T-cell (primary cell): ENCODE measurements around the gene SULT1C4. TPM values are rescaled to one million over a fixed set of nuclear protein-coding genes. Genes with fewer than 3 reads are reported as not detected.

Source experiments
- ATAC-seq, 4 experiments: fragments of 200-7000 bp in 3 of 4; fragments of 150-1000 bp in 1 of 4; cut with Tn5 transposase; replicated peaks in 1 of 4; 1 replicate in 3 of 4; 2 replicates in 1 of 4; pipeline ENCODE4 v1.10.0; 2021; ENCODE audit warnings: moderate library complexity in 3 of 4, mild to moderate bottlenecking in 2 of 4, moderate number of reproducible peaks in 1 of 4
- CTCF ChIA-PET, 2 donors: fragments of 300-600 bp; sonication (Branson Sonifier 250); formaldehyde crosslinking; loops; one replicate each; lab custom pipeline; 2022; ENCODE audit warnings: antibody characterized with exemption in 2 of 2; lab: Charles Lee
- POLR2A ChIA-PET, 2 donors: fragments of 300-600 bp; sonication (Branson Sonifier 250); formaldehyde crosslinking; loops; one replicate each; lab custom pipeline; 2022; ENCODE audit warnings: antibody characterized with exemption in 2 of 2; lab: Charles Lee
- DNase-seq, 35 experiments: peaks; one replicate each; pipeline versions ENCODE4 v3.0.0 to v3.0.0-alpha.2; 2013 to 2023
- H3K27ac ChIP-seq: one replicate; pipeline ENCODE4 v1.5.1; 2013; ENCODE audit warnings: low read length
- H3K27me3 ChIP-seq, 2 experiments: replicated peaks in 1 of 2; 1 replicate in 1 of 2; 2 replicates in 1 of 2; pipeline versions ENCODE4 v1.6.1 to v1.7.0; 2013; ENCODE audit warnings: low read length in 1 of 2, mixed read lengths in 1 of 2; ENCODE audit not compliant: control insufficient read depth in 2 of 2, insufficient read depth in 2 of 2; ENCODE audit errors: extremely low read depth in 1 of 2
- H3K36me3 ChIP-seq, 2 donors: 1 replicate in 1 of 2; 2 replicates in 1 of 2; pipeline versions ENCODE4 v1.6.1 to v1.7.0; 2013; ENCODE audit warnings: low read length in 1 of 2; ENCODE audit not compliant: control insufficient read depth in 2 of 2, insufficient read depth in 1 of 2; ENCODE audit errors: extremely low read depth in 1 of 2
- H3K4me1 ChIP-seq, 2 experiments: 1 replicate in 1 of 2; 2 replicates in 1 of 2; pipeline versions ENCODE4 v1.6.1 to v1.7.0; 2013; ENCODE audit warnings: low read length in 2 of 2, mixed read lengths in 1 of 2; ENCODE audit not compliant: insufficient read depth in 2 of 2, control insufficient read depth in 1 of 2; ENCODE audit errors: extremely low read depth in 1 of 2
- H3K4me3 ChIP-seq, 2 donors: 1 replicate in 1 of 2; 2 replicates in 1 of 2; pipeline versions ENCODE4 v1.5.1 to v1.7.0; 2013; ENCODE audit warnings: mild to moderate bottlenecking in 2 of 2, low read length in 1 of 2, moderate library complexity in 1 of 2; ENCODE audit not compliant: control insufficient read depth in 1 of 2; ENCODE audit errors: extremely low read depth in 1 of 2
- H3K9me3 ChIP-seq: 2 replicates; pipeline ENCODE4 v1.7.0; 2013
- H3K27ac Mint-ChIP-seq, 2 donors: one replicate each; pipeline ENCODE4 v1.8.0; 2020 to 2021; ENCODE audit warnings: mild to moderate bottlenecking in 2 of 2, mixed read lengths in 2 of 2
- H3K27me3 Mint-ChIP-seq, 2 donors: one replicate each; pipeline ENCODE4 v1.8.0; 2021 to 2022; ENCODE audit warnings: mixed read lengths in 2 of 2
- H3K36me3 Mint-ChIP-seq: one replicate; pipeline ENCODE4 v1.8.0; 2021; ENCODE audit warnings: mixed read lengths
- H3K4me1 Mint-ChIP-seq, 3 donors: one replicate each; pipeline ENCODE4 v1.8.0; 2020 to 2022; ENCODE audit warnings: mixed read lengths in 3 of 3, mild to moderate bottlenecking in 1 of 3
- H3K4me3 Mint-ChIP-seq, 3 donors: one replicate each; pipeline ENCODE4 v1.8.0; 2020 to 2022; ENCODE audit warnings: mild to moderate bottlenecking in 3 of 3, mixed read lengths in 3 of 3, moderate library complexity in 3 of 3
- H3K9me3 Mint-ChIP-seq, 3 donors: one replicate each; pipeline ENCODE4 v1.8.0; 2020 to 2022; ENCODE audit warnings: mixed read lengths in 3 of 3
- WGBS: methylation state at CpG from one replicate; pipeline ENCODE4 v1.1.5; 2013; ENCODE audit warnings: missing lambda C conversion rate; ENCODE audit not compliant: insufficient coverage; 5-methylcytosine and 5-hydroxymethylcytosine counted together
- total RNA-seq, 35 experiments: library from RNA in 6 of 35; stranded (reverse) in 6 of 35; fragments of 120-200 nt in 1 of 35; gene quantifications; one replicate each; pipeline versions ENCODE4 v1.2.1 to v1.2.4 and lab custom pipeline; 2013 to 2026

The SULT1C4 gene
- total RNA-seq, 5 donors from 2014 or later (not counting 1 experiment from before 2014, with no cell fraction given), result not detected

DNA sequence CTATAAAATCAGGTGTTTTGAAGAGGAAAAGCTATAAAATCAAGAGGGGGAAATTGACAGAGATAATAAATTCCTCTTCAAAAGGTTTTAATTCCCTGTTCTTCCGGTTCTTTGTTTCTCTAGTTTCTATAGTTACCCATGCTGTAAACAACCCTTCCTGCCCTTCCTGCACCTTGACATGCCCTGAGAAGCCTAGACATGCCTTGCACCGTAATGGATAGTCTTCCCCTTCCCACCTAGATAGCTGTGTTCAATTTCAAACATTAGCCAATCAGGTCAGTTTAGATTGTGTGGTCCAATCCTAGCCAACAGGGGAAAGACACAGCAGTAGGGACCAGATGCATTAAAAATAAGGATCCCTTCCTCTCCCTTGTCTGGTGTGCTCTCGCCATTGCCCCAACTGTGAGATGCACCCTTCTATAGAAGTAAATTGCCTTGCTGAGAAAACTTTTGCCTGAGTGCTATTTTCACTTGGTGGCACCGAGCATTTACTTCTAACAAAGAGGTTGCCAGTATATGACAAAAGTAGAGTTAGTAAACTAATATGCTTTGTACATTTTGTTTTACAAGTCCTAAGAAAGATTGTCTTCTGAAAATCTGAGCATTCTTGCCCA lies 27.1 kb downstream of the SULT1C4 start:
- H3K36me3 ChIP-seq, result no peaks in the 10 kb centered on the region
- no peak overlapping the region for H3K4me3 Mint-ChIP-seq
- H3K9me3 ChIP-seq, result no peaks in the 10 kb centered on the region
- no peaks in the 10 kb centered on the region for H3K4me1 Mint-ChIP-seq
- peaks cover 2% of the 10 kb centered on the region for H3K36me3 Mint-ChIP-seq
- CTCF ChIA-PET, result interaction anchor here in 1 of 2 donors (0.6 kb wide), 1 partner anchor 173 kb away, joined by 5 read pairs; no protein-coding TSS in a partner anchor
- no peak overlapping the region for H3K27ac ChIP-seq
- no peaks in the 10 kb centered on the region for H3K4me1 ChIP-seq
- DNase-seq (no peak), ATAC-seq (no peak)
- peaks cover 11 to 19% of the 10 kb centered on the region in 2 donors for H3K27me3 Mint-ChIP-seq
- H3K27me3 ChIP-seq, result peaks cover 0 to 3% of the 10 kb centered on the region in 2 experiments
- whole genome bisulfite sequencing, result no CpG with 5 or more reads among the region's 4 CpGs
- H3K9me3 Mint-ChIP-seq, result peaks cover 10 to 29% (median 25%) of the 10 kb centered on the region in 3 donors
- H3K4me3 ChIP-seq, result no peak overlapping the region
- H3K27ac Mint-ChIP-seq, result no peak overlapping the region
- POLR2A ChIA-PET, result no interaction called here

DNA sequence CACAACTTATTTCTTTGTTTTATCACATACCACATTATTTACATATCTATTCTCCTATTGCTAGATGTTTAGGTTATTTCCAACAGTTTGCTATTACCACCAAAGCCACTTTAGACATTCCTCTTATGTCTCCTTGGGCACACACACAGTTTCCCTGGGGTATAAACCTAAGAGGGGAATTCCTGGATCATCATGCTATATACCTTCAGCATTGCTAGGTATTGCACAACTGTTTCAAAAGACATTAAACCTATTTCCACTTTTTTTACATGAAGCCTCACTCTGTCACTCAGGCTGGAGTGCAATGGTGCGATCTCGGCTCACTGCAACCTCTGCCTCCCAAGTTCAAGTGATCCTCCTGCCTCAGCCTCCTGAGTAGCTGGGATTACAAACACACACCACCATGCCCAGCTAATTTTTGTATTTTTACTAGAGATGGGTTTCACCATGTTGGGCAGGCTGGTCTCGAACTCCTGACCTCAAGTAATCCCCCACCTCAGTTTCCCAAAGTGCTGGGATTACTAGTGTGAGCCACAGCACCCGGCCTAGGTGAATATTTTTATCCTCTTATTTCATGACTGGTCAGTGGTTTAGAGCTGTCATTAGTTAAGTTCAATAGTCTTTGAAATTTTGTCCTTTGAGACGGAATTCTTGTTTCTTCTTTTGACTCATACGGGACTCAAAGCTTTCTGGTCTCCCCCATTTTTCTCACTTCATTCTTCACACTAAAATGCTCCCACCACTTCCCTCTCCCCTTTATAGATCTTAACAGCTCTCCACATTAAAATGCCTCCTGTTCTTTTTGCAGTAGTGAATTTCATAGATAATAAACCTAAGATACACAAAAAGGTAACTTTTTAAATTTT lies 30.3 kb downstream of the SULT1C4 start:
- ChIA-PET CTCF (no interaction called here), POLR2A (no interaction called here)
- Mint-ChIP-seq H3K27me3 (peaks cover 9 to 13% of the 10 kb centered on the region in 2 donors), H3K4me3 (no peak overlapping the region), H3K36me3 (no peaks in the 10 kb centered on the region), H3K27ac (no peak overlapping the region), H3K4me1 (no peaks in the 10 kb centered on the region), H3K9me3 (peaks cover 10 to 20% (median 19%) of the 10 kb centered on the region in 3 donors)
- DNase-seq (no peak), ATAC-seq (no peak)
- no peak overlapping the region for H3K27ac ChIP-seq
- peaks cover 0 to 3% of the 10 kb centered on the region in 2 experiments for H3K27me3 ChIP-seq
- H3K4me3 ChIP-seq, result no peak overlapping the region
- WGBS, result 93% methylated on average over 2 of the region's 6 CpGs
- H3K4me1 ChIP-seq, result no peaks in the 10 kb centered on the region
- H3K9me3 ChIP-seq, result no peaks in the 10 kb centered on the region
- H3K36me3 ChIP-seq, result no peaks in the 10 kb centered on the region

DNA sequence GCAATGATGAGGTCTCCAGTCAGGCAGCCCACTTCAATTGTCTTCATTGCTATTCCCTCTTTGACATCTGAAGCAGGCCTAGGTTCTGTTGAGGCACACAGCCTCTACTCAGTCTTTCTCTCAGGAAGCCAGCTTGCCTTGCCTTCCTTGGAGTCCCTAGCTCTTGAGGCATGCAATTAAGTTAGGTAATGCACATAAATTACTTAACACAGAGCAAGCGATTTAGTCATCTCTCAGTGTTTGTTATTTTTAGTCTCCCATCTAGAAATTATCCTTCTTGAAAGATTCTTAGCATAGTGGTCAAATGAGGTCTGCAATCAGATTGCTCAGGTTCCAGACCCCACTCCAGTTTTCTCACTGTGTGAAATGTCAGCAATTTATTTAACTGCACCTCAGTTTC lies 32.0 kb downstream of the SULT1C4 start:
- H3K27me3 Mint-ChIP-seq, result peaks cover 9 to 13% of the 10 kb centered on the region in 2 donors
- H3K4me1 Mint-ChIP-seq, result no peaks in the 10 kb centered on the region
- H3K4me3 ChIP-seq, result no peak overlapping the region
- no peaks in the 10 kb centered on the region for H3K36me3 Mint-ChIP-seq
- H3K4me3 Mint-ChIP-seq, result no peak overlapping the region
- ChIA-PET CTCF (no interaction called here), POLR2A (no interaction called here)
- H3K27ac Mint-ChIP-seq, result no peak overlapping the region
- H3K27ac ChIP-seq, result no peak overlapping the region
- DNase-seq (no peak), ATAC-seq (no peak)
- no peaks in the 10 kb centered on the region for H3K4me1 ChIP-seq
- peaks cover 6 to 14% (median 14%) of the 10 kb centered on the region in 3 donors for H3K9me3 Mint-ChIP-seq
- peaks cover 0 to 3% of the 10 kb centered on the region in 2 experiments for H3K27me3 ChIP-seq
- no peaks in the 10 kb centered on the region for H3K9me3 ChIP-seq
- no peaks in the 10 kb centered on the region for H3K36me3 ChIP-seq
- no CpG with 5 or more reads among the region's 1 CpG for WGBS

DNA sequence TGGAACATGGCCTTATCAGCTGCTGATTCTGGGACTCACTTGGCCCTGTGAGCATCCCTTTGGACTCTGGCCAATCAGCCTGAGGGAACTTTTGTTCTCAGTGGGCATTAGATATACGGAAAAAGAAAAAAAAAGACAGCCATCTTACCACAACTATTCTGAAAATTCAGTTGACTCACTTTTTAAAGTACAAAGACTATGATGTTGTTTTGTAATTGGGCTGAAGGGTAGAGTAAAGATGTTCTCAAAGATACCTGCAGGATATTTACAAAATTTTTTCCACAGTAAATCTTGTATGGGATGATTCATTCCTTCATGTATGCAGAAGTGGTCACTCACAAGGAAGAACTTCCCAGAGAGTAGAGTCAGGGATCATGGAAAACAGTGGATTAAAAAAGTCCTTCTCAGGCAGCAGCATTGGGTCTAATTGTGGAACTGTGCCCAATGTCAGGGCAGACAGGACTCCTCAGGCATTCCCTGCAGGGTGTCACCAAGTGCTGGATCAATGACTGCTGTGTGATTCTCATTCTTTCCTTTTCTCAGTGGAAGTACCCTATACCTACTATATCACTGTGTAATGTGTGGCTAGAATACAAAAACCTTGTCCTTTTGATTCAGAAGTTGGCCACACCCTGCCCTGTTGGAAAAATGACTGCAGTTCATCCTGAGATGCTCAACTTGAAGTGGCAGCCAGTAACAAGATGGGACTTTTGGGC lies 35.4 kb downstream of the SULT1C4 start:
- POLR2A ChIA-PET, result no interaction called here

DNA sequence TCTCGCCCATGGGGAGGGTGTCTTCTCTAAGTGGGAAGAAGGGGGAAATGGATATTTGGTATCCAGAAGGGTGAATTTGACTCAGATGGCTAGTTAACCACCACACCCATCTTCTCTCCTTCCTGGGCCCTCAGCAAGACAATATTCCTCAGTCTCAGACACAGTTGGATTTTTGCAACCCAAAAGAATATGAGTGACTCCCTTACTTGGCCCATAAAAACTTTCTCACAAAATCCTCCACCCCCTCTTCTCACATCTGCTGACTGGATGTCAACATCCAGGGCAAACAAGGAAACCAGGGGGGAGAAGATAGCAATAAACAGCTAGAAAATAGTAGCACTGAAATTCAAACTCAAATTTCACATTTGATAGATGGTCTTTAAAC lies 35.9 kb downstream of the SULT1C4 start:
- ATAC-seq (no peak), DNase-seq (no peak)
- Histone ChIP-seq H3K4me3 (no peak overlapping the region), H3K27me3 (no peaks in the 10 kb centered on the region), H3K4me1 (no peaks in the 10 kb centered on the region), H3K36me3 (no peaks in the 10 kb centered on the region), H3K27ac (no peak overlapping the region), H3K9me3 (no peaks in the 10 kb centered on the region)
- no peak overlapping the region for H3K4me3 Mint-ChIP-seq
- H3K4me1 Mint-ChIP-seq, result no peaks in the 10 kb centered on the region
- H3K27ac Mint-ChIP-seq, result no peak overlapping the region
- peaks cover 5 to 13% of the 10 kb centered on the region in 2 donors for H3K27me3 Mint-ChIP-seq
- ChIA-PET CTCF (no interaction called here), POLR2A (no interaction called here)
- no peaks in the 10 kb centered on the region for H3K36me3 Mint-ChIP-seq
- H3K9me3 Mint-ChIP-seq, result no peaks in the 10 kb centered on the region
- WGBS, result no CpG with 5 or more reads among the region's 1 CpG

More for the DNA sequence above, 35.4 kb downstream of the SULT1C4 start:
- Histone ChIP-seq H3K4me3 (no peak overlapping the region), H3K27ac (no peak overlapping the region), H3K36me3 (no peaks in the 10 kb centered on the region), H3K27me3 (peaks cover 0 to under 1% of the 10 kb centered on the region in 2 experiments), H3K4me1 (no peaks in the 10 kb centered on the region), H3K9me3 (no peaks in the 10 kb centered on the region)
- ATAC-seq (no peak), DNase-seq (no peak)
- peaks cover 9 to 13% of the 10 kb centered on the region in 2 donors for H3K27me3 Mint-ChIP-seq
- WGBS, result no CpG with 5 or more reads among the region's 1 CpG
- H3K4me3 Mint-ChIP-seq, result no peak overlapping the region
- CTCF ChIA-PET, result no interaction called here
- no peak overlapping the region for H3K27ac Mint-ChIP-seq
- H3K9me3 Mint-ChIP-seq, result no peaks in the 10 kb centered on the region
- no peaks in the 10 kb centered on the region for H3K4me1 Mint-ChIP-seq
- H3K36me3 Mint-ChIP-seq, result no peaks in the 10 kb centered on the region

DNA sequence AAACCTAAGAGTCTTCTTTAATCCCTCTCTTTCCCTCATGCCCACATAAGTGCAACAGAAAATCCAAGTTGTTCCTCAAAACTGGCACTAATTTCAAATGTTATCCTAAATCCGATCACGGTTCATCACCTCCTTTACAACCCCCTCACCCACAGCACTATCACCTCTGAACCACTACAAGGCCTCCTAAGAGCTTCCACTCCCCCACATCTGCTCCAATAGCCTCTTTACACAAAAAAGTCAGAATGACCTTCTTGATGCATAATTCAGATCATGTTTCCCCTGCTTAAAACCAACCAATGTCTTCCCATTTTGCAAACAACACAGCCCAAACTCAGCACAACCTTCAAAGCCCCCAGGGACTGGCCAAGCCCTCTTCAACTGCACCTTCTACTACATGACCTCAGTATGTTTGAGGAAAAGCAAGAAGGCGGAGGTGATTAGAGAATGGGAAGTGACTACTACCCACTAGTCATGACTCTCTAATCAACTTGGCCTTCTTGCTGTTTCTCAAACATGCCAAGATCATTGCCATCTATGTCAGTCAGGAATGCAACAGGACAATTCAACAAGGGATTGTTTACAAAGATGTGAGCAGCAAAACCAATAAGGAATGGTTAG lies 36.6 kb downstream of the SULT1C4 start:
- Histone ChIP-seq H3K27ac (no peak overlapping the region), H3K27me3 (no peaks in the 10 kb centered on the region), H3K9me3 (no peaks in the 10 kb centered on the region), H3K4me1 (no peaks in the 10 kb centered on the region), H3K4me3 (no peak overlapping the region), H3K36me3 (no peaks in the 10 kb centered on the region)
- H3K27ac Mint-ChIP-seq, result no peak overlapping the region
- no peak for ATAC-seq
- H3K36me3 Mint-ChIP-seq, result no peaks in the 10 kb centered on the region
- ChIA-PET POLR2A (no interaction called here), CTCF (no interaction called here)
- H3K4me3 Mint-ChIP-seq, result no peak overlapping the region
- no peaks in the 10 kb centered on the region for H3K9me3 Mint-ChIP-seq
- DNase-seq, result no peak
- 82% methylated on average over 2 of the region's 3 CpGs for whole genome bisulfite sequencing
- no peaks in the 10 kb centered on the region for H3K4me1 Mint-ChIP-seq
- H3K27me3 Mint-ChIP-seq, result peaks cover 0 to 10% of the 10 kb centered on the region in 2 donors
